PC-3 (cell line): ENCODE measurements around the gene ACTR3C.

Experiments used
- CTCF ChIP-seq: fragments of 300-600 bp; sonication (generic); conservative IDR thresholded peaks from 2 replicates; pipeline ENCODE4 v1.5.1; 2017; ENCODE audit warnings: antibody characterized with exemption, low read depth, mild to moderate bottlenecking, low read length
- EZH2 ChIP-seq: fragments of 300-600 bp; sonication (generic); IDR thresholded peaks from one replicate; pipeline ENCODE4 v1.6.1; 2017; ENCODE audit warnings: antibody characterized with exemption, mild to moderate bottlenecking, low read length; ENCODE audit not compliant: unreplicated experiment

GRCh38 chr7:150329331-150330120 lies 6.2 kb upstream of the ACTR3C start:
- no peak for TF ChIP-seq CTCF
- no peak for TF ChIP-seq EZH2
